ENCODE results near the gene CMTM6. TPM values are rescaled to one million over a fixed set of nuclear protein-coding genes. Genes with fewer than 3 reads are reported as not detected.
"Not testable (repeated sequence)": the region's sequence is repeated elsewhere in the genome, so short reads cannot be mapped to it uniquely, and the experiment has no call there.

CMTM6 gene
- total and polyA plus RNA-seq, 9 of the 15 experiments (the other 6 are each of a cell fraction or from before 2014, with no cell fraction given), result 8.9 to 39.7 (median 19.5) TPM

GRCh38 chr3:32462191-32462986 is 40.3 kb downstream of the CMTM6 start:
- DNase-seq (ENCODE audit: extremely low read depth in 1 of 4, low spot score in 3 of 4); H3K9me1 ChIP-seq (ENCODE audit: control insufficient read depth, insufficient read depth, low read length); CTCF ChIA-PET (ENCODE audit: low intra/inter-chr PET ratio); FAIRE-seq; H3K4me2 ChIP-seq (ENCODE audit: insufficient read depth, low read length); H3K9me3 ChIP-seq (replicated peaks; ENCODE audit: control insufficient read depth, insufficient read depth, low read depth, low read length); H3K36me3 ChIP-seq (ENCODE audit: control insufficient read depth, insufficient read depth, low read length); H3K27ac ChIP-seq (ENCODE audit: extremely low read depth, low read depth, low read length); BruUV-seq (replicated peaks); H3K9ac ChIP-seq (ENCODE audit: insufficient read depth in 1 of 2, low read depth in 2 of 2, low read length in 2 of 2); POLR2A ChIA-PET; H3K4me3 ChIP-seq; H3K79me2 ChIP-seq (ENCODE audit: control insufficient read depth, insufficient read depth, low read length); ATAC-seq; H4K20me1 ChIP-seq (replicated peaks; ENCODE audit: control insufficient read depth, insufficient read depth, low read length); in situ Hi-C loops (cut with MboI): not testable (repeated sequence)
- Histone ChIP-seq H2AFZ (ENCODE audit: low read depth, low read length) (0 out of 2 replicates have a peak overlapping the region, but pooled peaks have one; percentile 50), H3K4me1 (replicated peaks in 1 of 2; ENCODE audit: control insufficient read depth in 2 of 2, insufficient read depth in 2 of 2, low read length in 2 of 2) (peaks cover 0 to 12% of the 10 kb centered on the region in 2 experiments; a peak in 3 of 5 replicates), H3K27me3 (ENCODE audit: control insufficient read depth in 2 of 2, insufficient read depth in 2 of 2, low read length in 2 of 2) (peaks cover 4 to 16% of the 10 kb centered on the region in 2 experiments; a peak in 3 of 5 replicates)
- peak; percentile 68; the same call in 1 of the 2 replicates for TF ChIP-seq SOX6 (IDR thresholded peaks at IDR 0.05)
- intact Hi-C loops (cut with micrococcal nuclease), result loop anchor here (10.0 kb wide), 1 partner anchor 288 kb away; no protein-coding TSS in a partner anchor
- 39% methylated on average over 6 of the region's 9 CpGs for WGBS (ENCODE audit: insufficient coverage, low coverage, missing lambda C conversion rate)

- H3K4me1 ChIP-seq (replicated peaks in 1 of 2; ENCODE audit: control insufficient read depth in 2 of 2, insufficient read depth in 2 of 2, low read length in 2 of 2), result peaks cover 0 to 14% of the 10 kb centered on the region in 2 experiments; a peak in 3 of 5 replicates
- FAIRE-seq; H3K4me3 ChIP-seq; H2AFZ ChIP-seq (ENCODE audit: low read depth, low read length); ATAC-seq; H4K20me1 ChIP-seq (replicated peaks; ENCODE audit: control insufficient read depth, insufficient read depth, low read length); H3K9me3 ChIP-seq (replicated peaks; ENCODE audit: control insufficient read depth, insufficient read depth, low read depth, low read length); BruUV-seq (replicated peaks); DNase-seq (ENCODE audit: extremely low read depth in 1 of 4, low spot score in 3 of 4); H3K36me3 ChIP-seq (ENCODE audit: control insufficient read depth, insufficient read depth, low read length); in situ Hi-C loops (cut with MboI); CTCF ChIA-PET (ENCODE audit: low intra/inter-chr PET ratio); H3K79me2 ChIP-seq (ENCODE audit: control insufficient read depth, insufficient read depth, low read length); H3K9ac ChIP-seq (ENCODE audit: insufficient read depth in 1 of 2, low read depth in 2 of 2, low read length in 2 of 2); H3K27ac ChIP-seq (ENCODE audit: extremely low read depth, low read depth, low read length); H3K9me1 ChIP-seq (ENCODE audit: control insufficient read depth, insufficient read depth, low read length); H3K4me2 ChIP-seq (ENCODE audit: insufficient read depth, low read length): not testable (repeated sequence)
- peaks cover 10 to 30% of the 10 kb centered on the region in 2 experiments; a peak in 4 of 5 replicates for H3K27me3 ChIP-seq (ENCODE audit: control insufficient read depth in 2 of 2, insufficient read depth in 2 of 2, low read length in 2 of 2)
- POLR2A ChIA-PET, result interaction anchor here (1.2 kb wide), 1 partner anchor 9 kb away, joined by 4 read pairs; no protein-coding TSS in a partner anchor
- 15% methylated on average over 10 of the region's 10 CpGs for WGBS (ENCODE audit: insufficient coverage, low coverage, missing lambda C conversion rate)
- intact Hi-C loops (cut with micrococcal nuclease), result loop anchor here (10.0 kb wide), 1 partner anchor 286 kb away; no protein-coding TSS in a partner anchor
- TF ChIP-seq RCOR1 (IDR thresholded peaks at IDR 0.05; ENCODE audit: borderline replicate concordance in 1 of 2, low read depth in 2 of 2, low read length in 2 of 2) (0 out of 4 replicates have a peak, but pooled peaks of 1 of the 2 experiments have one; percentile 10), ARID1B (IDR thresholded peaks at IDR 0.05) (peak; percentile 64; the same call in 1 of the 2 replicates), KDM1A (IDR thresholded peaks at IDR 0.05) (peak; percentile 34 to 35; a peak in 1 of 4 replicates), HDAC2 (IDR thresholded peaks at IDR 0.05) (0 out of 2 replicates have a peak, but pooled peaks have one; percentile 18), CXXC5 (CRISPR knock-in tag; IDR thresholded peaks at IDR 0.05) (peak; percentile 38), MEIS2 (IDR thresholded peaks at IDR 0.05; ENCODE audit: partially characterized antibody) (peak; percentile 23), SMARCA4 (IDR thresholded peaks at IDR 0.05) (peak; percentile 36; the same call in 1 of the 2 replicates), HES1 (IDR thresholded peaks at IDR 0.05; ENCODE audit: low read depth) (peak; percentile 76), DPF2 (IDR thresholded peaks at IDR 0.05) (peak; percentile 43; the same call in 1 of the 2 replicates), TEAD1 (CRISPR knock-in tag; IDR thresholded peaks at IDR 0.05) (peak; percentile 21 to 62; a peak in 2 of 4 replicates), CTBP1 (IDR thresholded peaks at IDR 0.05; ENCODE audit: borderline replicate concordance) (peak; percentile 89), TEAD2 (tag; IDR thresholded peaks at IDR 0.05) (0 out of 2 replicates have a peak, but pooled peaks have one; percentile 7), ESRRA (IDR thresholded peaks at IDR 0.05; ENCODE audit: borderline replicate concordance, low read depth) (peak; percentile 71; the same call in 1 of the 2 replicates), ZEB2 (IDR thresholded peaks at IDR 0.05) (peak; percentile 62; the same call in 1 of the 2 replicates)
These were observed 41.7 kb downstream of the CMTM6 start for GRCh38 chr3:32460817-32461496.

All from K562 (cell line).